Glomerular visceral epithelial cell (primary cell): Measurements from ENCODE around the gene NRG3.

Source experiments
- DNase-seq: peaks from one replicate; pipeline ENCODE4 v3.0.0-alpha.2; 2016; ENCODE audit errors: extremely low spot score

The NRG3 gene

GRCh38 chr10:82089327-82089726 is 214.3 kb downstream of the NRG3 start:
- no peak for DNase-seq

- no peak for DNase-seq
Measured at GRCh38 chr10:82091413-82091812, 216.4 kb downstream of the NRG3 start.

- DNase-seq, result no peak
Measured at GRCh38 chr10:82092111-82092510, 217.1 kb downstream of the NRG3 start.

- DNase-seq, result no peak
Measured at GRCh38 chr10:82124713-82125112, 249.7 kb downstream of the NRG3 start.

GRCh38 chr10:82128527-82128926 is 253.5 kb downstream of the NRG3 start:
- no peak for DNase-seq

GRCh38 chr10:82136103-82136502 is 261.1 kb downstream of the NRG3 start:
- no peak for DNase-seq

- DNase-seq, result no peak
Measured at GRCh38 chr10:82144153-82144552, 269.2 kb downstream of the NRG3 start.

- no peak for DNase-seq
Measured at GRCh38 chr10:82148764-82149163, 273.8 kb downstream of the NRG3 start.

- no peak for DNase-seq
Measured at GRCh38 chr10:82149674-82150073, 274.7 kb downstream of the NRG3 start.

- no peak for DNase-seq
Measured at GRCh38 chr10:82150123-82150900, 275.3 kb downstream of the NRG3 start.

GRCh38 chr10:82160307-82160706 is 285.3 kb downstream of the NRG3 start:
- no peak for DNase-seq

- no peak for DNase-seq
Measured at GRCh38 chr10:82161264-82161663, 286.3 kb downstream of the NRG3 start.

- DNase-seq, result no peak
Measured at GRCh38 chr10:82162549-82163195, 287.7 kb downstream of the NRG3 start.

- DNase-seq, result no peak
Measured at GRCh38 chr10:82171899-82172298, 296.9 kb downstream of the NRG3 start.

- DNase-seq, result no peak
Measured at GRCh38 chr10:82176587-82176986, 301.6 kb downstream of the NRG3 start.

- no peak for DNase-seq
Measured at GRCh38 chr10:82190432-82191260, 315.7 kb downstream of the NRG3 start.

- DNase-seq, result no peak
Measured at GRCh38 chr10:82191653-82192052, 316.7 kb downstream of the NRG3 start.

- no peak for DNase-seq
Measured at GRCh38 chr10:82192665-82193064, 317.7 kb downstream of the NRG3 start.

- no peak for DNase-seq
Measured at GRCh38 chr10:82194419-82194818, 319.4 kb downstream of the NRG3 start.

- no peak for DNase-seq
Measured at GRCh38 chr10:82206831-82207230, 331.8 kb downstream of the NRG3 start.

- DNase-seq, result no peak
Measured at GRCh38 chr10:82208726-82209125, 333.7 kb downstream of the NRG3 start.

- DNase-seq, result no peak
Measured at GRCh38 chr10:82210331-82210730, 335.3 kb downstream of the NRG3 start.

- DNase-seq, result no peak
Measured at GRCh38 chr10:82211346-82211745, 336.4 kb downstream of the NRG3 start.
